ENCODE data around the gene PHKB. TPM values are rescaled to one million over a fixed set of nuclear protein-coding genes. Genes with fewer than 3 reads are reported as not detected.

The PHKB gene
- total and polyA plus RNA-seq, 3 donors from 2014 or later = 66.7 to 168 (median 136) TPM

DNA sequence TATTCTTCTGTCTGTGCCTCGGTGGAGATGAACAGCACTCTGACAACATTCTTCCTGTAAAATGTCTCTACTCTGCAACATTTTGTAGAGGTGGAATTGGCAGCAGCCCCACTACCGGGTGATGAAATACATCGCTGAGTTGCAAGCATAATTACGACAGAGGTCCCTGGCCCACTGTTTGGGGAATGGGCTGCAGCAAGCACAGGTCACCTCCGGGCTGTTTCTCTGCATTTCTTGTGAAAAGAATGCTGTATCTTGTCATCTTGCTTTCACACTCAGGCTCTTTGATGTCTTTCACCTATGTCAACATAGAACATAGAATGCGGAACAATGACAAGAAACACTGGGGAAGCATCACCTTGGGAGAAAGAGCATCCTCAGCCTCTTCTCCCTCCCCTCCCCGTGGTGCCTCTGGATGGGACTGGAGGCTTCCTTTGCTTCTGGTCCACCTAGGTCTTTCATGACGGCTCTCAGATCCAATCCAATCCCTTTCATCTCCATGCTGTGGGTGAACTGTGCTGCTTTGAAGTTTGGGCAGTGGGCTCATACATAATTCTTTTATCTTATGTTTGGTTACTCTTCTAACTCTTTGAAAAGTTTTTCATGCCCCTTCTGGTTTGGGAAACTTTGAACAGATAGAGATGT lies 265.0 kb downstream of the PHKB start:
- no peaks in the 10 kb centered on the region for H3K27me3 ChIP-seq
- TF ChIP-seq, protein P1, sequence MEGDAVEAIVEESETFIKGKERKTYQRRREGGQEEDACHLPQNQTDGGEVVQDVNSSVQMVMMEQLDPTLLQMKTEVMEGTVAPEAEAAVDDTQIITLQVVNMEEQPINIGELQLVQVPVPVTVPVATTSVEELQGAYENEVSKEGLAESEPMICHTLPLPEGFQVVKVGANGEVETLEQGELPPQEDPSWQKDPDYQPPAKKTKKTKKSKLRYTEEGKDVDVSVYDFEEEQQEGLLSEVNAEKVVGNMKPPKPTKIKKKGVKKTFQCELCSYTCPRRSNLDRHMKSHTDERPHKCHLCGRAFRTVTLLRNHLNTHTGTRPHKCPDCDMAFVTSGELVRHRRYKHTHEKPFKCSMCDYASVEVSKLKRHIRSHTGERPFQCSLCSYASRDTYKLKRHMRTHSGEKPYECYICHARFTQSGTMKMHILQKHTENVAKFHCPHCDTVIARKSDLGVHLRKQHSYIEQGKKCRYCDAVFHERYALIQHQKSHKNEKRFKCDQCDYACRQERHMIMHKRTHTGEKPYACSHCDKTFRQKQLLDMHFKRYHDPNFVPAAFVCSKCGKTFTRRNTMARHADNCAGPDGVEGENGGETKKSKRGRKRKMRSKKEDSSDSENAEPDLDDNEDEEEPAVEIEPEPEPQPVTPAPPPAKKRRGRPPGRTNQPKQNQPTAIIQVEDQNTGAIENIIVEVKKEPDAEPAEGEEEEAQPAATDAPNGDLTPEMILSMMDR (IDR thresholded peaks at IDR 0.05) = no peak
- no peak for TF ChIP-seq POLR2A (IDR thresholded peaks at IDR 0.05)
- H3K4me1 ChIP-seq = no peaks in the 10 kb centered on the region
- H3K4me3 ChIP-seq = no peak overlapping the region
- H3K9me3 ChIP-seq = no peaks in the 10 kb centered on the region
- H3K27ac ChIP-seq = no peak overlapping the region
- WGBS, 2 donors = 86 to 88% methylated on average over 8 of the region's 8 CpGs
- intact Hi-C loops (cut with DNase I; ENCODE audit: low total_unique reads) = no loop called here
- DNase-seq = no peak
- H3K36me3 ChIP-seq (ENCODE audit: low read depth, missing control alignments) = no peaks in the 10 kb centered on the region

DNA sequence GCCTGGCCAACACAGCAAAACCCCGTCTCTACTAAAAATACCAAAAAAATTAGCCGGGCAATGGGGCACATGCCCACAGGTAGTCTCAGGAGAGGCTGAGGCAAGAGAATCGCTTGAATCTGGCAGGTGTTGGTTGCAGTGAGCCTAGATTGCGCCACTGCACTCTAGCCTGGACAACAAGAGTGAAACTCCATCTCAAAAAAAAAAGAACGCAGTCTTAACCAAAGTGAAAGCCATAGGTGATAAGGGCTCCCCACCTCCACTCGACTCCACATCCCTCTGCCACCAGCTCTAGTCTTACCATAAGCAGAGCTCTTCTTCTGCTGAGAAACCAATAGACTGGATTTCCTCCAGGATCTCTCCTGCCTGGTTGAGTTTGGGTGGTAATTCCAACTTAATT lies 266.0 kb downstream of the PHKB start:
- 89 to 95% methylated on average over 6 of the region's 6 CpGs for WGBS, 2 donors
- intact Hi-C loops (cut with DNase I; ENCODE audit: low total_unique reads) = no loop called here

DNA sequence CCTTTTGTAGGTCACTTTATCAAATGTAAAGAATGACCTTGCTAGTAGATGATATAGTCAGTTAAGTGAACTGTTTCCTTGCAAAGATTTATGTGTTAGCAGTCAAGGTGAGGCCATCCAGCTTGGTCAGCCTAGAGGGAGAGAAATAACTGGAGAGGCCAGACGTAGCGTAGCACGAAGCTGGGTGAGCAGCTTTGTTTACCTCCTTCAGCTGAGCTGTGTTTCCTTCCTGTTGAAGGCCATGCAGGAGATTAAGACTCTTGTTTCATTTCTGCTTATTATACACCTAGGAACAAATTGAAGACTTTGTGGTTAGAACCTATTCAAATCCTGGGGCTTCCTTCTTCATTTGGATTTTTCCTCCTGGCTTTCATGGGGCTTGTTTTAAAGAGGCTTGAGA lies 267.1 kb downstream of the PHKB start:
- intact Hi-C loops (cut with DNase I; ENCODE audit: low total_unique reads) = no loop called here
- DNase-seq = no peak
- 57 to 69% methylated on average over 3 of the region's 3 CpGs for WGBS, 2 donors
- Histone ChIP-seq H3K27ac (no peak overlapping the region), H3K4me1 (no peaks in the 10 kb centered on the region), H3K4me3 (no peak overlapping the region), H3K27me3 (no peaks in the 10 kb centered on the region), H3K9me3 (no peaks in the 10 kb centered on the region), H3K36me3 (ENCODE audit: low read depth, missing control alignments) (no peaks in the 10 kb centered on the region)
- no peak for TF ChIP-seq POLR2A (IDR thresholded peaks at IDR 0.05)
- TF ChIP-seq, protein P1 (IDR thresholded peaks at IDR 0.05) = no peak

More for the DNA sequence above, 266.0 kb downstream of the PHKB start:
- no peaks in the 10 kb centered on the region for H3K27me3 ChIP-seq
- no peak for DNase-seq
- H3K4me3 ChIP-seq = no peak overlapping the region
- no peaks in the 10 kb centered on the region for H3K4me1 ChIP-seq
- no peak overlapping the region for H3K27ac ChIP-seq
- H3K36me3 ChIP-seq (ENCODE audit: low read depth, missing control alignments) = no peaks in the 10 kb centered on the region
- TF ChIP-seq POLR2A (IDR thresholded peaks at IDR 0.05) = no peak
- TF ChIP-seq, protein P1 (IDR thresholded peaks at IDR 0.05) = no peak
- no peaks in the 10 kb centered on the region for H3K9me3 ChIP-seq

DNA sequence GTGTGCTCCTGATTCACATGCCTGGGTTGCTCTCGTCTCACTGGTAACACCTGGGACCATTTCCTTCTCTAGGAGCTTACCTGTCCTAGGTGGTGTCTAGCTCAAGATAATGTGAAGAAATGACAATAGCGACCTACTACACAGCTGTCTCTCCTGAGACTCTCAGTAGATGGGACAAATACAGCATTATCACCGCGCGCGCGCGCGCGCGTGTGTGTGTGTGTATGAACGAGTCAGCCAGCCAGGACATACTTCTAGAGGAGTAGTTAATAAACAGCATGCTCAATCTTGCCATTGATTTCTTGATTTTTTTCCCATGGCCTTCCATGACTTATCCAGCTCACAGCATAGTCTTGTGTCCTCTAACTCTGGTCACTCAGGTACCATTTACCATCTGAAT lies 268.6 kb downstream of the PHKB start:
- no peaks in the 10 kb centered on the region for H3K27me3 ChIP-seq
- TF ChIP-seq POLR2A (IDR thresholded peaks at IDR 0.05) = no peak
- TF ChIP-seq, protein P1 (IDR thresholded peaks at IDR 0.05) = no peak
- DNase-seq = no peak
- no peaks in the 10 kb centered on the region for H3K36me3 ChIP-seq (ENCODE audit: low read depth, missing control alignments)
- intact Hi-C loops (cut with DNase I; ENCODE audit: low total_unique reads) = no loop called here
- 93 to 96% methylated on average over 12 of the region's 12 CpGs for WGBS, 2 donors
- H3K4me3 ChIP-seq = no peak overlapping the region
- no peaks in the 10 kb centered on the region for H3K9me3 ChIP-seq
- no peaks in the 10 kb centered on the region for H3K4me1 ChIP-seq
- no peak overlapping the region for H3K27ac ChIP-seq

DNA sequence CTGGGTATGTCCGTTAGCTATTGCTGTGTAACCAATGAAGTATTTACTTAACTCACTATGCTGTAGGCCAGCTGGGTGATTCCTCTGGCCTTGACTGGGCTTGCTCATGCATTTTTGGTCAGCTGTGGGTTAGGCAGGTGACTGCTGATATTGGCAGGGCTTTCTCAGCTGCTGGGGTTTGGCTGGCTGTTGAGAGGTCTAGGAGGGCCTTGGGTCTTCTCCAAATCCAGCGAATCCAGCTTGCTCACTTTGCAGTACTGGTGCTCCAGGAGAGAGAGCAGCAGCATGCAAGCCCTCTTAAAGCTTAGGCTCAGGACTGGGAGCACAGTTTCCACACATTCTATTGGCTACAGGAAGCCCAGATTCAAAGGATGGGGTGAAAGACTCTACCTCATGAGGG lies 270.1 kb downstream of the PHKB start:
- TF ChIP-seq, protein P1 (IDR thresholded peaks at IDR 0.05) = no peak
- TF ChIP-seq POLR2A (IDR thresholded peaks at IDR 0.05) = no peak
- intact Hi-C loops (cut with DNase I; ENCODE audit: low total_unique reads) = no loop called here
- Histone ChIP-seq H3K36me3 (ENCODE audit: low read depth, missing control alignments) (no peaks in the 10 kb centered on the region), H3K4me3 (no peak overlapping the region), H3K9me3 (no peaks in the 10 kb centered on the region), H3K4me1 (no peaks in the 10 kb centered on the region), H3K27ac (no peak overlapping the region), H3K27me3 (no peaks in the 10 kb centered on the region)
- 61 to 73% methylated on average over 2 of the region's 2 CpGs for WGBS, 2 donors
- DNase-seq = no peak
